CD4-positive, CD25-positive, alpha-beta regulatory T cell (primary cell): ENCODE measurements around the gene C10orf71. TPM values are rescaled to one million over a fixed set of nuclear protein-coding genes. Genes with fewer than 3 reads are reported as not detected.

Experiments used
- ATAC-seq, 2 donors: fragments of 150-1000 bp; cut with Tn5 transposase; one replicate each; pipeline ENCODE4 v1.10.0; 2021; ENCODE audit warnings: low read depth in 2 of 2, moderate number of reproducible peaks in 2 of 2, moderate library complexity in 1 of 2
- DNase-seq, 3 donors: peaks; one replicate each; pipeline versions ENCODE4 v3.0.0 to v3.0.0-alpha.2; 2012 to 2022; ENCODE audit warnings: mixed read lengths in 1 of 3
- H3K27ac ChIP-seq: one replicate; pipeline ENCODE4 v1.7.0; 2013; ENCODE audit warnings: mild to moderate bottlenecking, low read length; ENCODE audit not compliant: insufficient read depth, poor library complexity, severe bottlenecking
- H3K27me3 ChIP-seq: one replicate; pipeline ENCODE4 v1.7.0; 2013; ENCODE audit warnings: low read length; ENCODE audit not compliant: control insufficient read depth, insufficient read depth
- H3K36me3 ChIP-seq: one replicate; pipeline ENCODE4 v1.7.0; 2013; ENCODE audit warnings: mild to moderate bottlenecking, low read length, moderate library complexity; ENCODE audit not compliant: control insufficient read depth, insufficient read depth
- H3K4me1 ChIP-seq: 2 replicates; pipeline ENCODE4 v1.7.0; 2013; ENCODE audit warnings: mild to moderate bottlenecking, low read length; ENCODE audit not compliant: insufficient read depth, control insufficient read depth, poor library complexity, severe bottlenecking
- H3K4me3 ChIP-seq: one replicate; pipeline ENCODE4 v1.7.0; 2013; ENCODE audit warnings: low read depth, mild to moderate bottlenecking, low read length, moderate library complexity
- H3K9me3 ChIP-seq, 2 experiments: 1 replicate in 1 of 2; 2 replicates in 1 of 2; pipeline ENCODE4 v1.7.0; 2013; ENCODE audit warnings: low read length in 2 of 2, mild to moderate bottlenecking in 1 of 2, moderate library complexity in 1 of 2; ENCODE audit not compliant: control insufficient read depth in 2 of 2
- H3K27ac Mint-ChIP-seq, 3 donors: one replicate each; pipeline ENCODE4 v1.8.0; 2020 to 2022; ENCODE audit warnings: mild to moderate bottlenecking in 3 of 3, mixed read lengths in 3 of 3, moderate library complexity in 2 of 3
- H3K27me3 Mint-ChIP-seq: one replicate; pipeline ENCODE4 v1.8.0; 2022; ENCODE audit warnings: mild to moderate bottlenecking, mixed read lengths
- H3K36me3 Mint-ChIP-seq: one replicate; pipeline ENCODE4 v1.8.0; 2020; ENCODE audit warnings: mixed read lengths
- H3K4me1 Mint-ChIP-seq, 4 donors: one replicate each; pipeline ENCODE4 v1.8.0; 2020 to 2022; ENCODE audit warnings: mixed read lengths in 4 of 4, mild to moderate bottlenecking in 1 of 4
- H3K4me3 Mint-ChIP-seq, 4 donors: one replicate each; pipeline ENCODE4 v1.8.0; 2020 to 2022; ENCODE audit warnings: mild to moderate bottlenecking in 4 of 4, mixed read lengths in 4 of 4, moderate library complexity in 3 of 4
- H3K9me3 Mint-ChIP-seq, 7 donors: one replicate each; pipeline ENCODE4 v1.8.0; 2020 to 2022; ENCODE audit warnings: mixed read lengths in 7 of 7, mild to moderate bottlenecking in 3 of 7, moderate library complexity in 2 of 7
- polyA plus RNA-seq, 4 donors: library from polyadenylated mRNA; unstranded; fragments of 300-500 nt; fragmentation: Illumina TruSeq; gene quantifications; one replicate each; pipeline ENCODE4 v1.2.3, GENCODE V29; 2021
- total RNA-seq: library from RNA; stranded (reverse); gene quantifications from one replicate; pipeline ENCODE4 v1.2.3, GENCODE V29; 2022

The C10orf71 gene
- total and polyA plus RNA-seq, 5 donors from 2014 or later, result not detected

- Histone ChIP-seq H3K27me3 (no peaks in the 10 kb centered on the region), H3K9me3 (no peaks in the 10 kb centered on the region), H3K4me3 (no peak overlapping the region), H3K4me1 (no peaks in the 10 kb centered on the region), H3K27ac (no peak overlapping the region), H3K36me3 (no peaks in the 10 kb centered on the region)
- no peaks in the 10 kb centered on the region for H3K36me3 Mint-ChIP-seq
- DNase-seq (no peak), ATAC-seq (no peak)
- no peak overlapping the region for H3K4me3 Mint-ChIP-seq
- H3K4me1 Mint-ChIP-seq, result no peaks in the 10 kb centered on the region
- H3K9me3 Mint-ChIP-seq, result no peaks in the 10 kb centered on the region
- peaks cover 8% of the 10 kb centered on the region for H3K27me3 Mint-ChIP-seq
- no peak overlapping the region for H3K27ac Mint-ChIP-seq
Measured at GRCh38 chr10:49374740-49375139, 75.8 kb downstream of the C10orf71 start.

GRCh38 chr10:49375611-49376010 lies 76.6 kb downstream of the C10orf71 start:
- DNase-seq (no peak), ATAC-seq (no peak)
- Histone ChIP-seq H3K4me1 (no peaks in the 10 kb centered on the region), H3K27ac (no peak overlapping the region), H3K36me3 (no peaks in the 10 kb centered on the region), H3K27me3 (no peaks in the 10 kb centered on the region), H3K4me3 (no peak overlapping the region), H3K9me3 (no peaks in the 10 kb centered on the region)
- no peak overlapping the region for H3K4me3 Mint-ChIP-seq
- no peak overlapping the region for H3K27ac Mint-ChIP-seq
- no peaks in the 10 kb centered on the region for H3K36me3 Mint-ChIP-seq
- H3K27me3 Mint-ChIP-seq, result peaks cover 8% of the 10 kb centered on the region
- no peaks in the 10 kb centered on the region for H3K9me3 Mint-ChIP-seq
- no peaks in the 10 kb centered on the region for H3K4me1 Mint-ChIP-seq

Other genes with a start within 250 kb of the C10orf71 start
- gene VSTM4, start 183.6 kb upstream of the C10orf71 start, total RNA-seq, result not detected
- under 1 TPM in 1 of 4 donors, not detected in 3; 0.05 TPM for gene VSTM4, start 183.6 kb upstream of the C10orf71 start, polyA plus RNA-seq
- not detected for gene FAM170B, start 165.1 kb upstream of the C10orf71 start, total RNA-seq
- gene FAM170B, start 165.1 kb upstream of the C10orf71 start, polyA plus RNA-seq, result not detected
- gene TMEM273, start 110.8 kb upstream of the C10orf71 start, total RNA-seq, result 7.9 TPM
- 10 to 100 TPM; 16.4 to 46.2 (median 35.8) TPM for gene TMEM273, start 110.8 kb upstream of the C10orf71 start, polyA plus RNA-seq
- gene DRGX, start 96.9 kb downstream of the C10orf71 start, total RNA-seq, result not detected
- not detected for gene DRGX, start 96.9 kb downstream of the C10orf71 start, polyA plus RNA-seq
- 59.9 TPM for gene ERCC6, start 240.0 kb downstream of the C10orf71 start, total RNA-seq
- 10 to 100 TPM in 3 of 4 donors, 1 to 10 TPM in 1; 8.9 to 15.1 (median 13.4) TPM for gene ERCC6, start 240.0 kb downstream of the C10orf71 start, polyA plus RNA-seq